OCI-LY3 (cell line): ENCODE measurements around the gene MON2.

ENCODE experiments used
- EZH2phosphoT487 ChIP-seq: fragments of 200-600 bp; shearing (Covaris generic); IDR thresholded peaks from 2 replicates; pipeline ENCODE4 v1.6.1; 2018; ENCODE audit warnings: antibody characterized with exemption, mixed run types, low read depth
- TF ChIP-seq, protein P1 (sequence below): fragments of 200-600, 300-600 bp; sonication (generic); IDR thresholded peaks from 2 replicates; pipeline ENCODE4 v1.5.1; 2014; ENCODE audit warnings: antibody characterized with exemption, low read length, low read depth

DNA sequence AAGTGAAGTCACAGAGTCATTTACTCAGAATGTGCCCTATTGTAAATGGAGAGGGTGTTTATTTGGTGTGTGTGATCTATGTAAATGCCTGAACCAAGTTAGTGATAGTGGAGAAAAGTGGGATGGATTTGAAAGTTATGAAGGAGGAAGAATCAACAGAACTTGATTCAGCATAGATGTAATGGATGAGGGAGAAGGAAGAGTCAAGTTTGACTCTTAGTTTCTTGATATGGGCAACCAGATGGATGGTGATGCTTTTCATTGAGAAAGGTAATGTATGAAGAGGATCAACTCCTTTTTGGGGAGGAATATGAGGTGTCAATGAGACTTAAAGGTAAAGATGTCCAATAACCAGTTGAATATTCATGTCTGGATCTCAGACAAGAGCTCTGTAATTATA, 6.7 kb upstream of the MON2 start:
- TF ChIP-seq, protein P1, sequence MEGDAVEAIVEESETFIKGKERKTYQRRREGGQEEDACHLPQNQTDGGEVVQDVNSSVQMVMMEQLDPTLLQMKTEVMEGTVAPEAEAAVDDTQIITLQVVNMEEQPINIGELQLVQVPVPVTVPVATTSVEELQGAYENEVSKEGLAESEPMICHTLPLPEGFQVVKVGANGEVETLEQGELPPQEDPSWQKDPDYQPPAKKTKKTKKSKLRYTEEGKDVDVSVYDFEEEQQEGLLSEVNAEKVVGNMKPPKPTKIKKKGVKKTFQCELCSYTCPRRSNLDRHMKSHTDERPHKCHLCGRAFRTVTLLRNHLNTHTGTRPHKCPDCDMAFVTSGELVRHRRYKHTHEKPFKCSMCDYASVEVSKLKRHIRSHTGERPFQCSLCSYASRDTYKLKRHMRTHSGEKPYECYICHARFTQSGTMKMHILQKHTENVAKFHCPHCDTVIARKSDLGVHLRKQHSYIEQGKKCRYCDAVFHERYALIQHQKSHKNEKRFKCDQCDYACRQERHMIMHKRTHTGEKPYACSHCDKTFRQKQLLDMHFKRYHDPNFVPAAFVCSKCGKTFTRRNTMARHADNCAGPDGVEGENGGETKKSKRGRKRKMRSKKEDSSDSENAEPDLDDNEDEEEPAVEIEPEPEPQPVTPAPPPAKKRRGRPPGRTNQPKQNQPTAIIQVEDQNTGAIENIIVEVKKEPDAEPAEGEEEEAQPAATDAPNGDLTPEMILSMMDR: no peak
- no peak for TF ChIP-seq EZH2phosphoT487
